Loucy (cell line): ENCODE measurements around the gene TFPI2.

ENCODE experiments used
- H2AFZ ChIP-seq: fragments of 200-600 bp; sonication (generic); 2 replicates; pipeline ENCODE4 v1.6.0; 2016; ENCODE audit warnings: antibody characterized with exemption, mild to moderate bottlenecking, low read length, moderate library complexity
- H3F3A ChIP-seq: fragments of 200-600 bp; 2 replicates; pipeline ENCODE4 v1.6.0; 2016; ENCODE audit warnings: antibody characterized with exemption, low read depth, mild to moderate bottlenecking
- H3K27me3 ChIP-seq: fragments of 200-600 bp; sonication (generic); 2 replicates; pipeline ENCODE4 v1.6.1; 2014; ENCODE audit warnings: low read length, mild to moderate bottlenecking; ENCODE audit not compliant: insufficient read depth, poor library complexity, severe bottlenecking
- H3K36me3 ChIP-seq: fragments of 200-600 bp; sonication (generic); 2 replicates; pipeline ENCODE4 v1.6.1; 2016; ENCODE audit warnings: low read length; ENCODE audit not compliant: insufficient read depth
- H3K4me1 ChIP-seq: fragments of 200-600 bp; sonication (generic); 2 replicates; pipeline ENCODE4 v1.5.1; 2014; ENCODE audit warnings: low read length, mild to moderate bottlenecking; ENCODE audit not compliant: insufficient read depth, poor library complexity, severe bottlenecking
- H3K4me2 ChIP-seq: fragments of 200-600 bp; sonication (generic); 2 replicates; pipeline ENCODE4 v1.6.0; 2014; ENCODE audit warnings: antibody characterized with exemption, low read length, low read depth, mild to moderate bottlenecking; ENCODE audit not compliant: poor library complexity, severe bottlenecking
- H3K4me3 ChIP-seq: fragments of 200-600 bp; sonication (generic); 2 replicates; pipeline ENCODE4 v1.5.1; 2014; ENCODE audit warnings: low read length, mild to moderate bottlenecking, mixed read lengths; ENCODE audit not compliant: poor library complexity, severe bottlenecking
- H3K79me2 ChIP-seq: fragments of 200-600 bp; sonication (generic); 2 replicates; pipeline ENCODE4 v1.6.1; 2014; ENCODE audit warnings: low read length; ENCODE audit not compliant: insufficient read depth
- H3K9ac ChIP-seq: fragments of 200-600 bp; sonication (generic); 2 replicates; pipeline ENCODE4 v1.6.0; 2014; ENCODE audit warnings: mild to moderate bottlenecking, low read depth, low read length, moderate library complexity; ENCODE audit not compliant: poor library complexity, severe bottlenecking
- H3K9me2 ChIP-seq: fragments of 200-600 bp; sonication (generic); replicated peaks from 2 replicates; pipeline ENCODE4 v1.6.1; 2016; ENCODE audit warnings: low read depth, low read length, mixed read lengths
- H3K9me3 ChIP-seq: fragments of 200-600 bp; sonication (generic); 2 replicates; pipeline ENCODE4 v1.6.1; 2014; ENCODE audit warnings: mild to moderate bottlenecking, antibody characterized with exemption, low read length, low read depth; ENCODE audit not compliant: insufficient read depth
- H4K20me1 ChIP-seq: fragments of 200-600 bp; sonication (generic); 2 replicates; pipeline ENCODE4 v1.6.0; 2014; ENCODE audit warnings: antibody characterized with exemption, low read length, mild to moderate bottlenecking; ENCODE audit not compliant: insufficient read depth, poor library complexity, severe bottlenecking
- CTCF ChIP-seq: fragments of 200-600 bp; sonication (generic); conservative IDR thresholded peaks from 2 replicates; pipeline ENCODE4 v1.5.1; 2014; ENCODE audit warnings: mild to moderate bottlenecking, antibody characterized with exemption, low read length
- EZH2phosphoT487 ChIP-seq: fragments of 200-600 bp; IDR thresholded peaks from 2 replicates; pipeline ENCODE4 v1.6.1; 2018; ENCODE audit warnings: antibody characterized with exemption, mild to moderate bottlenecking, moderate library complexity, borderline replicate concordance

TFPI2 gene

GRCh38 chr7:93851536-93851935 lies 39.0 kb downstream of the TFPI2 start:
- no peaks in the 10 kb centered on the region for H3K9me3 ChIP-seq
- no peaks in the 10 kb centered on the region for H3K4me1 ChIP-seq
- H3K4me2 ChIP-seq = no peak overlapping the region
- no peaks in the 10 kb centered on the region for H3K9me2 ChIP-seq
- no peak overlapping the region for H3K9ac ChIP-seq
- H3K27me3 ChIP-seq = no peaks in the 10 kb centered on the region
- H3K79me2 ChIP-seq = no peaks in the 10 kb centered on the region
- no peak for TF ChIP-seq CTCF
- TF ChIP-seq EZH2phosphoT487 = no peak
- no peak overlapping the region for H2AFZ ChIP-seq
- no peaks in the 10 kb centered on the region for H3F3A ChIP-seq
- no peaks in the 10 kb centered on the region for H3K36me3 ChIP-seq
- no peaks in the 10 kb centered on the region for H4K20me1 ChIP-seq
- H3K4me3 ChIP-seq = no peak overlapping the region

GRCh38 chr7:93843260-93843659 lies 47.3 kb downstream of the TFPI2 start:
- no peaks in the 10 kb centered on the region for H3K4me1 ChIP-seq
- no peaks in the 10 kb centered on the region for H3K36me3 ChIP-seq
- no peaks in the 10 kb centered on the region for H3K79me2 ChIP-seq
- no peaks in the 10 kb centered on the region for H3F3A ChIP-seq
- no peak overlapping the region for H2AFZ ChIP-seq
- no peak overlapping the region for H3K9ac ChIP-seq
- H3K9me2 ChIP-seq = no peaks in the 10 kb centered on the region
- H3K9me3 ChIP-seq = no peaks in the 10 kb centered on the region
- no peaks in the 10 kb centered on the region for H4K20me1 ChIP-seq
- no peak overlapping the region for H3K4me2 ChIP-seq
- no peaks in the 10 kb centered on the region for H3K27me3 ChIP-seq
- TF ChIP-seq CTCF (no peak), EZH2phosphoT487 (no peak)
- no peak overlapping the region for H3K4me3 ChIP-seq

GRCh38 chr7:93838966-93839365 lies 51.6 kb downstream of the TFPI2 start:
- Histone ChIP-seq H4K20me1 (no peaks in the 10 kb centered on the region), H2AFZ (no peak overlapping the region), H3K4me3 (no peak overlapping the region), H3K9me3 (no peaks in the 10 kb centered on the region), H3K36me3 (no peaks in the 10 kb centered on the region), H3F3A (no peaks in the 10 kb centered on the region), H3K4me1 (no peaks in the 10 kb centered on the region), H3K79me2 (no peaks in the 10 kb centered on the region), H3K9me2 (no peaks in the 10 kb centered on the region), H3K4me2 (no peak overlapping the region), H3K9ac (no peak overlapping the region), H3K27me3 (no peaks in the 10 kb centered on the region)
- no peak for TF ChIP-seq EZH2phosphoT487
- TF ChIP-seq CTCF = no peak
